Measurements from ENCODE around the gene PTPRO. TPM values are rescaled to one million over a fixed set of nuclear protein-coding genes. Genes with fewer than 3 reads are reported as not detected.

Gene PTPRO
- total RNA-seq, 1 donor from 2014 or later = 0.74 TPM

DNA sequence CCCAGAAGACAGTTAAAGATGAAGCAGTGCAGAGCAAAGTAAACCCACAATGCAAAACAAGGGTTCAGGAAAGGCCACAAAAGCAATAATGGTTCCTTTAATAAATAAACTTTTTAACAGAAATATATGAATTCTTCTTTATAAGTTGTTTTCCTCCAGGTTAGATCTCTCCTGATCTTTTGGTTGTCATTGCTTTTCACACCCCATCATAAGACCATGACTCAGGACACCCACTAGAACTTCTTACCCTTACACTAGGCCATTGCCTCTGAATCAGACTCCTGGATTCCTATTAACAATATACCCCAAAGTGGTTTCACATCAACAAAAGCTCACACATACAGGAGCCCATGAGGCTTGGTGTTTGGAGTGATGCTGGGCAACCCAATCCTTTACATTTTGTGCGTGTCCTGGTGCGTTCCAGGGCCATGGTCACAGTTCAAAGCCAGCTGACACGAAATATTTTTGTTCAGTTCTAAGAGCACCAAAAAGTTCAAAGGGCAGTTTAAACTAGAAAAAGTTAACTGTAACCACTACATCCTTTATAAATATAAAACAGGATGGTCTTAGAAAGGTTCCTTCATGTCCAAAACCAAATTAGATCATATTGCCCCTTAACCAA, 279.9 kb downstream of the PTPRO start:
- Mint-ChIP-seq H3K36me3 (ENCODE audit: low read depth, unreplicated experiment) (no peaks in the 10 kb centered on the region), H3K4me1 (ENCODE audit: unreplicated experiment) (peaks cover 14% of the 10 kb centered on the region), H3K4me3 (ENCODE audit: unreplicated experiment) (no peak overlapping the region), H3K27me3 (ENCODE audit: unreplicated experiment) (peaks cover 3% of the 10 kb centered on the region), H3K9me3 (ENCODE audit: unreplicated experiment) (no peaks in the 10 kb centered on the region), H3K27ac (ENCODE audit: unreplicated experiment) (no peak overlapping the region)
- TF ChIP-seq, protein P1, sequence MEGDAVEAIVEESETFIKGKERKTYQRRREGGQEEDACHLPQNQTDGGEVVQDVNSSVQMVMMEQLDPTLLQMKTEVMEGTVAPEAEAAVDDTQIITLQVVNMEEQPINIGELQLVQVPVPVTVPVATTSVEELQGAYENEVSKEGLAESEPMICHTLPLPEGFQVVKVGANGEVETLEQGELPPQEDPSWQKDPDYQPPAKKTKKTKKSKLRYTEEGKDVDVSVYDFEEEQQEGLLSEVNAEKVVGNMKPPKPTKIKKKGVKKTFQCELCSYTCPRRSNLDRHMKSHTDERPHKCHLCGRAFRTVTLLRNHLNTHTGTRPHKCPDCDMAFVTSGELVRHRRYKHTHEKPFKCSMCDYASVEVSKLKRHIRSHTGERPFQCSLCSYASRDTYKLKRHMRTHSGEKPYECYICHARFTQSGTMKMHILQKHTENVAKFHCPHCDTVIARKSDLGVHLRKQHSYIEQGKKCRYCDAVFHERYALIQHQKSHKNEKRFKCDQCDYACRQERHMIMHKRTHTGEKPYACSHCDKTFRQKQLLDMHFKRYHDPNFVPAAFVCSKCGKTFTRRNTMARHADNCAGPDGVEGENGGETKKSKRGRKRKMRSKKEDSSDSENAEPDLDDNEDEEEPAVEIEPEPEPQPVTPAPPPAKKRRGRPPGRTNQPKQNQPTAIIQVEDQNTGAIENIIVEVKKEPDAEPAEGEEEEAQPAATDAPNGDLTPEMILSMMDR (IDR thresholded peaks at IDR 0.05; ENCODE audit: unreplicated experiment) = no peak
- DNase-seq (ENCODE audit: low spot score) = no peak

DNA sequence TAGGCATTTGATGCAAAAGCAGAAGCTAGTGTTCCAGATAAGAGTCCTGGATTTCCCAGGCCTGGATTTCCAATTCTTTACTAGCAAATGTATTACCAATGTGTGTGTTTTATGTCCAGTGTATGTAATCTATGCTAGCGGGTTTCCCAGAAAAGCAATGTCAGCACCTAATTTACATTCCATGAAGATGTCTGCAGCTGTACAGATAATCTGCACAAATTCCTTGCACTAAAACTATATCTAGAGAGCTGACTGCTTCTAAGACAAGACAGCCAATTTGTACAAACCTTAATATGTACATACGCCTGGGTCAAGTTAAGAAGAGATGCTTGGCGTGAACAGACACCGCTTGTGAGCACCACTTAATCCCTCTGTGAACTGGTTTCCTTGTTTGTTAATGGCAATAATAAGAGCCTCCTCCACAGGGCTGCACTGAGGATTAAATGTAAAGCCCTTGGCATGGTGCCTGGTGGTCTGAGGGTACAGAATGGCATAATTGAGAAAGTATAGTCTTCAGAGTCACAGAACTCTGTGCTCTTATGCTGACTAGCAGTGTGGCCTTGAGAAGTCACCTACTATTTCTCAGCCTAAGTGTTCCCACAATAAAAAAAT, 281.3 kb downstream of the PTPRO start:
- TF ChIP-seq, protein P1 (IDR thresholded peaks at IDR 0.05; ENCODE audit: unreplicated experiment) = no peak
- peaks cover 14% of the 10 kb centered on the region for H3K4me1 Mint-ChIP-seq (ENCODE audit: unreplicated experiment)
- no peak overlapping the region for H3K4me3 Mint-ChIP-seq (ENCODE audit: unreplicated experiment)
- no peaks in the 10 kb centered on the region for H3K9me3 Mint-ChIP-seq (ENCODE audit: unreplicated experiment)
- H3K36me3 Mint-ChIP-seq (ENCODE audit: low read depth, unreplicated experiment) = no peaks in the 10 kb centered on the region
- H3K27me3 Mint-ChIP-seq (ENCODE audit: unreplicated experiment) = peaks cover 3% of the 10 kb centered on the region
- DNase-seq (ENCODE audit: low spot score) = no peak
- no peak overlapping the region for H3K27ac Mint-ChIP-seq (ENCODE audit: unreplicated experiment)

DNA sequence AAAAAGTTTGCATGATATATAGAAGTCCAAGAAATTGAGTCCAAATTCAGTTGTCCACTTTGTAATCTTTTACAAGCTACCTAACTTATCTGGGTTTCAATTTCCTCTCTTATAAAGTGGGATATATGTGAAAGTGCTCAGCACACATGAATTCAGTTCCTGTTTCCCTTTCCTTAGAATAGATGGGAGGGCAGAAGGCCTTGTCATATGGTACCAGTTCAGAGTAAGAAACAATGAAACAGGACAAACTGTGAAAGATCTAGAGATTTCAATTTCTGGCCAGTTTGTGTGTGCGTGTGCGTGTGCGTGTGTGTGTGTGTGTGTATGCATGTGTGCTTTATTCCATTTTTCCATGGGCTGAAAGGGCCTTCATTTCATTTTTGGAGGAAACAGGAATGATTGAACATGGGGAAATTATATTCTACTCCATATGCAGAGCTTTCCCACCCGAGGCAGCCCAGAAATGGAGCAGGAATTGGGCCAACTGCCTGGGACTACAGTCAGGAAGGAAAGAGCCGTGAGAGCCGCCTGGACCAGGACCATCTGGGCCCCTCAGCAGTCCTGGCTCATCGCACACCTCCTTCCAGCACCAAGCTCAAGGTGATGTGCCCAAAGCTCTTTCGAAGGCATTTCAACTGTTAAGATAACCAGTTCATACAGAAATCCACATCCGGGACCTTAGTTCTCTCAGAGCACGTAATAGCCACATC, 283.7 kb downstream of the PTPRO start:
- TF ChIP-seq, protein P1 (IDR thresholded peaks at IDR 0.05; ENCODE audit: unreplicated experiment) = no peak
- Mint-ChIP-seq H3K4me3 (ENCODE audit: unreplicated experiment) (no peak overlapping the region), H3K36me3 (ENCODE audit: low read depth, unreplicated experiment) (no peaks in the 10 kb centered on the region), H3K27ac (ENCODE audit: unreplicated experiment) (no peak overlapping the region), H3K4me1 (ENCODE audit: unreplicated experiment) (peaks cover 14% of the 10 kb centered on the region), H3K9me3 (ENCODE audit: unreplicated experiment) (no peaks in the 10 kb centered on the region), H3K27me3 (ENCODE audit: unreplicated experiment) (peaks cover 3% of the 10 kb centered on the region)
- DNase-seq (ENCODE audit: low spot score) = no peak

DNA sequence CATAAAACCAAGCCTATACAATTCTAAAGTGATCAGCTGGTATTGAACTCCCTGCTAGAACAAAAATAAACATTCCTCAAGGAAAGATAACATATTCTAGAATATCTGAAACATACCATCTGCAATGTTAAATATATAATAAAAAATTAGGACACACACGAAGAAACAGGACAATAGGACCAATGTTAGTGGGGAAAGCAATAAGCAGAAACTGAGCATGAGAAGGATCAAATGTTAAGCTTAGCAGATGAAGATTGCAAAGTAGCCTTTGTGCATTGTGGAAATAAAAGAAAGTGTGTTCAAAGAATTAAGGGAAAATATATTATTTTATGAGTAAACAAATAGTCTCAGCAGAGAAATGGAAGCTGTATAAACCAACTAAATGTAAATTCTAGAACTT, 286.1 kb downstream of the PTPRO start:
- no peak overlapping the region for H3K27ac Mint-ChIP-seq (ENCODE audit: unreplicated experiment)
- no peaks in the 10 kb centered on the region for H3K36me3 Mint-ChIP-seq (ENCODE audit: low read depth, unreplicated experiment)
- DNase-seq (ENCODE audit: low spot score) = no peak
- no peaks in the 10 kb centered on the region for H3K9me3 Mint-ChIP-seq (ENCODE audit: unreplicated experiment)
- peaks cover 14% of the 10 kb centered on the region for H3K4me1 Mint-ChIP-seq (ENCODE audit: unreplicated experiment)
- H3K27me3 Mint-ChIP-seq (ENCODE audit: unreplicated experiment) = no peaks in the 10 kb centered on the region
- TF ChIP-seq, protein P1 (IDR thresholded peaks at IDR 0.05; ENCODE audit: unreplicated experiment) = no peak
- no peak overlapping the region for H3K4me3 Mint-ChIP-seq (ENCODE audit: unreplicated experiment)

DNA sequence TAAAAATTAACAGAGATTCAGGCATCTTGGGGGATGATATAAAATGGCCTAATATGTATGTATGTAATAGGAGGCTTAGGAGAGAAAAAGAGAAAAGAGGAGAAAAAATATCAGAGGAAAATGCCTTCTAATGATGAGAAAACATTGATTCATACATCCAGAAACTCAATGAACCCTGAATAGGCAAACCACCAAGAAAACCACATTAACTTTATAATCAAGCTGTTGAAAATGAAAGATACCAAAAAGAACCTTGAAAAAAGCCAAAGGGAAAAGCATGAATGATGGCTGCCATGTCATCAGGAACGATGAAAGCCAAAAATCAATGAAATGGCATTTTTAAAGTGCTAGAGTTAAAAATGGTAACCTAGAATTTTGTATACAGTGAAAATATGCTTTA, 286.6 kb downstream of the PTPRO start:
- Mint-ChIP-seq H3K4me3 (ENCODE audit: unreplicated experiment) (no peak overlapping the region), H3K4me1 (ENCODE audit: unreplicated experiment) (peaks cover 14% of the 10 kb centered on the region), H3K36me3 (ENCODE audit: low read depth, unreplicated experiment) (no peaks in the 10 kb centered on the region), H3K27ac (ENCODE audit: unreplicated experiment) (no peak overlapping the region), H3K9me3 (ENCODE audit: unreplicated experiment) (no peaks in the 10 kb centered on the region), H3K27me3 (ENCODE audit: unreplicated experiment) (no peaks in the 10 kb centered on the region)
- DNase-seq (ENCODE audit: low spot score) = no peak
- TF ChIP-seq, protein P1 (IDR thresholded peaks at IDR 0.05; ENCODE audit: unreplicated experiment) = no peak

All from endothelial cell (in vitro differentiated cells).